SH-SY5Y (cell line): Measurements from ENCODE around the gene PYGB.

ENCODE experiments used
- GATA2 ChIP-seq: IDR thresholded peaks from 2 replicates; pipeline ENCODE4 v1.6.1; 2011; ENCODE audit warnings: mild to moderate bottlenecking, low read depth, low read length
- GATA3 ChIP-seq: IDR thresholded peaks from 2 replicates; pipeline ENCODE4 v1.6.1; 2011; ENCODE audit warnings: low read depth, mild to moderate bottlenecking, low read length, moderate library complexity

PYGB gene

DNA sequence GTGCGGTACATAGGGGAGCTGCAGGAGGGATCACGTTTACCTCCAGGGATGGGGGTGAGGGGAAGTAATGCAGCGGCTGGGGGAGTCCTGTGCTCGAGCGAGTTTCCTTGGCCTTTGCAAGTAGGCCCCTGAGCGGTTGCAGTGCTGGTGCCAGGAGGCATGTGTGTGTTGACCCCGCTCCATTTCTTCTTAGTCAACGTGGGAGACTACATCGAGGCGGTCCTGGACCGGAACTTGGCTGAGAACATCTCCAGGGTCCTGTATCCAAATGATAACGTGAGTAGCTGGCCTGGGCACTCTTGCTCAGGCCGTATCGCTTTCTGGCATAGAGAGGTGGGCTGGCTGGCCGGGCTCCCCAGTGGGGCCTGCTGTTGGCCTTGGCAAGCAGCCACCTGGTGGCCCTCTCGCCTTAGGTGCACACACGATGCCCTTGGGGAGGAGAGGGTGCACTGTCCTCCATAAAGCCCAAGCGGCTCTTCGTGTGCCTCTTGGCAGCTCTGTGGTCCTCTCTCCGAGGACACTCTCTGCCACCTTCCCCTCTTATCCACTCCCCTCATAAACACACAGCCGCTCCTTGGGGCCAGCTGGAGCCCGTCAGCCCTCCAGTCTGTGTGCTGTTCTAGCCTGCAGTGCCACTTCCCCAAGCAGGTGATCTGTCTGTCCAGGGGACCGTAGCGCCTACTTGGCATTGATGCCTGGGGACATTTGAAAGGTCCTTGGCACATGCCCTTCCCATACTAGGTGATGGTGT, 29.3 kb downstream of the PYGB start:
- no peak for TF ChIP-seq GATA3
- no peak for TF ChIP-seq GATA2

DNA sequence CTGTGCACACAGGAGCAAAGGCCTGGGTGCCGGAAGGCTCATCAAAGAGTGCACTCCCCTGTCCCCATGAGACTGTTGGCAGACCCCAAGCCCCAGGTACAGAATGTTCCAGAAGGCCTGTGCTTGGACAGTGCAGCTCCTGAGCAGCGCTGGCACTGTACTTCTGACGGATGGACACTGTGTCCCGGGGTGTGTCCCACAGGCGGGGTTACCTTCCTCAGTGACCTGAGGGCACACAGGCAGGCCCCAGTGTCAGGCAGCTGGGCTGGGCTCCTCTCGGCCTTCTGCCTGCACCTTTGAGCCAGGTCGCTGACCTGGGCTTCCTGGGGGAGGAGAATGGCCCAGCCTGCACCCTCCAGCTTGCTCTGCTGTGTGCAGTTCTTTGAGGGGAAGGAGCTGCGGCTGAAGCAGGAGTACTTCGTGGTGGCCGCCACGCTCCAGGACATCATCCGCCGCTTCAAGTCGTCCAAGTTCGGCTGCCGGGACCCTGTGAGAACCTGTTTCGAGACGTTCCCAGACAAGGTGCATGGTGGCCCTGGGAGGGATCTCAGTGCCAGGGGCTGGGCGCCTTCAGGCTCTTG, 30.1 kb downstream of the PYGB start:
- TF ChIP-seq GATA3 (no peak), GATA2 (no peak)

DNA sequence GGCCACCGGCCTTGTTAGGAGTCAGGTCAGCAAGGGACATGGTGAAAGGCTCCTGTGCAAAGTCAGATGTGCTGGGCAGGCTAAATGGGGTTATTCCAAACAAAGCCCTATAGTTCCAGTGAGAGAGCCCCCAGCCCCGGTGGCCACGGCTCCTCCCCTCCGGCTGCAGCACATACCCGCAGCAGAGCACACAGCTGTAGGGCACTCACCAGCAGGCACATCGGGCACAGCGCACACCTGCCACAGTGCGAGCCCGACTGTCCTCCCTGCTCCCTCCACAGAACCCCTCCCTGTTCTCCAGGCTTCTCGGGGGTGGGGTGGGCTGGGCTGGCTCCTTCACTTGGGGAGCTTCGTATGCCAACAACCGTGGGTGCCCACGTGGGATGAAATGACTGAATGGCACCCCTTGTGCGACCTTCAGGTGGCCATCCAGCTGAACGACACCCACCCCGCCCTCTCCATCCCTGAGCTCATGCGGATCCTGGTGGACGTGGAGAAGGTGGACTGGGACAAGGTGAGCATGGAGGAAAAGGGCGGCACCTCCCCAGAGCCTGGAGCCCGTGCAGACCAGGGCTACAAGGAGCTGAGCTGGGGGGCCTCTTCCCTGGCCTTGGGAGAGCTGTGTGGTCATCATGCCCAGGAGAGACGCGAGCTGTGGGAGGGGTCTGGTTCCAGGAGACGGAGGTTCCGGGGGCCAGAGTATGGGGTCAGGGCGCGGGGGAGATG, 30.9 kb downstream of the PYGB start:
- TF ChIP-seq GATA3 (no peak), GATA2 (no peak)

DNA sequence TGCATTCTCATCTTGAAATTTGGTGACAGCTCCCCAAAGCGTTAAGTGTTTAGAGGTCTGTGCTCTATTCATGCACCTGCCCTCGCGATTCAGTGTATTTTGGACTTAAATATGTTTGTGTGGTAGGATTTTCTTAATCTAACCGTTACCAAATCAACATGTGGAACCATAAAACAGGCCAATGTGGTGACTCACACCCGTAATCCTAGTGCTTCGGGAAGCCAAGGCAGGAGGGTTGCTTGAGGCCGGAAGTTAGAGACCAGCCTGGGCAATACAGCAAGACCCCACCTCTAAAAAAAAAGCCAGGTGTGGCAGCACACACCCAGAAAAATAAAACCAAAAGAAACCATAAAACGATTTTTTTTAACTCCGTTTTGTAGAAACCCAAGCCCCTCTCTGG, 31.5 kb downstream of the PYGB start:
- no peak for TF ChIP-seq GATA2
- no peak for TF ChIP-seq GATA3

DNA sequence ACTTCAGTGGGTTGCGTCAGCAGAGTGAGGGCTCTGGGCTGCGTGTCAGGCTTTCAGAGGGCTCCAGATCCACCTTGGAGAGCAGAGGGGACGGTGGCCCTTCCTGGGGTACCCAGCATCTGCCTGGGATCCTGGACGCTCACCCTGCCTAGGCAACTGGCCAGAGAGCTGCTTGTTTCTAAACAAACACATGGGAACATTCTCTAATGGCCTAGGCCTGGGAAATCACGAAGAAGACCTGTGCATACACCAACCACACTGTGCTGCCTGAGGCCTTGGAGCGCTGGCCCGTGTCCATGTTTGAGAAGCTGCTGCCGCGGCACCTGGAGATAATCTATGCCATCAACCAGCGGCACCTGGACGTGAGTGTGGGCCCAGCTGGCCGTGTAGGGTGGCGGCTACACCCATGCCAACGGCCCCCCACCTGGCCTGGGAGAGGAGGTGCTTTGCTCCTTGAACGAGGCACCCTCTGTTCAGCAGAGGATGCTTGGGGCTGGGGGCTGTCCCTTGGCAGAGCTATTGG, 32.2 kb downstream of the PYGB start:
- no peak for TF ChIP-seq GATA3
- TF ChIP-seq GATA2: peak; percentile 90

DNA sequence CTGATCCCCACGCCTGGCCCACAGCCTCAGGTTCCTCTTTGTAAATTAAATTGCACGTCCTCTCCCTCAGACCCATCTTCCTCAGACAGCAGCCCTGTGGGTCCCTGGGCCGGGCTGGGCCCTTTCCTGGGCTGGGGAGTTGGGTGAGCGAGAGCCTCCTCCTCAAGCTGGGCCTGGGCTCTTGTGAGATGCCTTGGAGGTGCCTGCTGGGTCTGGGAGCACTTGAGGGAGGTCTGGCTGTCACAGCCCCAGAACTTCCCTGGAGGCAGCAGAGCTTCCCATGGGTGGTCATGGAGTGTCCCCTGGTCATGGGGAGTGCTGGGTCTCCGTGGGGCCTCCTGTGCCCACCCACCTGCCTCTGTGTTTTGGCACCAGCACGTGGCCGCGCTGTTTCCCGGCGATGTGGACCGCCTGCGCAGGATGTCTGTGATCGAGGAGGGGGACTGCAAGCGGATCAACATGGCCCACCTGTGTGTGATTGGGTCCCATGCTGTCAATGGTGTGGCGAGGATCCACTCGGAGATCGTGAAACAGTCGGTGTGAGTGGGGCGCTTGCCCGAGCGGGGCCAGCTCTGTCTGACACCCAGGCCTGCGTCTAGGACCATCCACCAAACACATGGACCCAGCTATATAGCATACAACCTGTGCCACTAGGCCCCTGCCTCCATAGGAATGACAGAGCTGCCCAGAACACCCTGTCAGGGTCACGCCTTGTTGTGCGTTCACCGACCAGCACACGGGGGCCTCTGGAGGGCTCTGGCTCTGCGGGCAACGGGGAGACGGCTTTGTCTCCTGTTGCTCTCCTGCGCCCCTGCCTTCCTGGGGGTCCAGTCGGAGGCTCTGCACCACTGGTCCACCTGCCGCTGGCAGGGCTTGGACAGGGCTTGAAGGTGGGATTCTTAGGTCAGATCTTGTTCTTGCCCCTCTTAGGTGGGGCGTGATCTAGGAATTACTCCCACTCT, 33.0 kb downstream of the PYGB start:
- TF ChIP-seq GATA3 (no peak), GATA2 (no peak)

DNA sequence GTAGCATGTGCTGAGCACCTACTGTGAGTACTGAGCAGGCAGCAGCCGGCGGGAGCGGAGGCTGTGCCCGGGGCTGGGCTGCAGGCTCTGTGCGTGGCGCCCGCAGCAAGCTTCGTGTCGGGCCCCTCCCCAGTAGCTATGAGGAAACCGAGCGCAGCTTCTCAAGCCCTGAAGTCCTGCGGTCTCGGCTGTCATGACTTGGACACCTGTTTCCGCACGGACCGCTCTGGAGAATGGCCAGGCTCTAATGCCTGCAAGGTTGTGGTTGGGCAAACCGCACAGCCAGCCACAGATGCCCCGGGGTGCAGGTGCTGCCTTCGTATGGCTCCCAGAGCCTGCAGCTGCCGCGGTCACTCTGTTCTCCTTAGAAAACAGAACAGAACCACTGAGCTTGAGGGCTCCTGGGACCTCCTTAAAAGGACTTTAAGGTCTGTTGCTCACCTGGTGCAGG, 33.7 kb downstream of the PYGB start:
- TF ChIP-seq GATA3 (no peak), GATA2 (no peak)

DNA sequence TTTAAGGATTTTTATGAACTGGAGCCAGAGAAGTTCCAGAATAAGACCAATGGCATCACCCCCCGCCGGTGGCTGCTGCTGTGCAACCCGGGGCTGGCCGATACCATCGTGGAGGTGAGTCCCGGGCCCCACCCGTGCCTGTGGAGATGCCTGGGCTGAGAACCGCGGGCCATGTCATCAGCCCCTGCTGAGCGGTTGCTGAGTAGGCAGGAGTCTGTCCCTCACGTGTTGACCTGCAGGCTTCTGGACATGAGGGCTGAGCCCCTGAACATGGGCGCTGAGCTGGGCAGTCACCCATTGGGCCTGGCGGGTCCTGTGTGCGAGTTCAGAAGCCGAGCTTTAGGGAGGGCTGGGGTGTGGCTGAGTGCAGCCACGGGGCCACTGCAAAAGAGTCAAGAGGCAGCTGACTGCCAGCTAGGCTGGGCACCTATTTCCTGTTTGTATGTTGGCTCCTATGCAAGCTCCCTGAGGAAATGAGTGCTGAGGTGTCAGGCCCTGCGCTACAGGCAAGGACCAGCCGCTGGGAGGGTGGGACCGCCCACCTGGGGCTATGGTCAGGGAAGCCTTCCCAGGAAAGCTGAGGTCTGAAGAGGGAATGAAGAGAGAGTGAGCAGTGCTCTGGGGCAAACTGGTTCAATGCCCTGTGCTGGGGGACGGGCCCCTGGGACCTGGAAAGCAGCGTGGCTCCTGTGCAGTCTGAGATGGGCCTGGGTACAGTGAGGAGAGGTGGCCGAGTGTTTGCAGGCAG, 34.3 kb downstream of the PYGB start:
- TF ChIP-seq GATA2 (no peak), GATA3 (no peak)

DNA sequence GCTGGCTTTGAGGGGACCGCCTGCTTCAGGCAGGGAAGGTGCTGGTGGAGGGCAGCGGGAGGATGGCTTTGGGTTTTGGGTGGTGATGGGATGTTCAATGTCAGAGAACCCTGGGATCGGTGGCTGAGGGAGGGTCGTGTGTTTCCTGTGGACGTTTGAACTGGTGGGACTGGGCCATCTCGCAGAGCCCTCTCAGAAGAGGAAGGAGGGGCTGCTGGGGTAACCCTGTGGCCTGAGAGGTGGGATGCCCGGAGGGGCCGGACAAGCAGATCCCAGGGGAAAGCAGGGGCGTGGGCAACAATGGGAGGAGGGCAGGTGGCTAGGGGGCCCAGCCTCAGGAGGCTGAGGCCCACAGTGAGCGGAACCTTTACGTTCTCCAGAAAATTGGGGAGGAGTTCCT, 34.9 kb downstream of the PYGB start:
- TF ChIP-seq GATA2 (no peak), GATA3 (no peak)

DNA sequence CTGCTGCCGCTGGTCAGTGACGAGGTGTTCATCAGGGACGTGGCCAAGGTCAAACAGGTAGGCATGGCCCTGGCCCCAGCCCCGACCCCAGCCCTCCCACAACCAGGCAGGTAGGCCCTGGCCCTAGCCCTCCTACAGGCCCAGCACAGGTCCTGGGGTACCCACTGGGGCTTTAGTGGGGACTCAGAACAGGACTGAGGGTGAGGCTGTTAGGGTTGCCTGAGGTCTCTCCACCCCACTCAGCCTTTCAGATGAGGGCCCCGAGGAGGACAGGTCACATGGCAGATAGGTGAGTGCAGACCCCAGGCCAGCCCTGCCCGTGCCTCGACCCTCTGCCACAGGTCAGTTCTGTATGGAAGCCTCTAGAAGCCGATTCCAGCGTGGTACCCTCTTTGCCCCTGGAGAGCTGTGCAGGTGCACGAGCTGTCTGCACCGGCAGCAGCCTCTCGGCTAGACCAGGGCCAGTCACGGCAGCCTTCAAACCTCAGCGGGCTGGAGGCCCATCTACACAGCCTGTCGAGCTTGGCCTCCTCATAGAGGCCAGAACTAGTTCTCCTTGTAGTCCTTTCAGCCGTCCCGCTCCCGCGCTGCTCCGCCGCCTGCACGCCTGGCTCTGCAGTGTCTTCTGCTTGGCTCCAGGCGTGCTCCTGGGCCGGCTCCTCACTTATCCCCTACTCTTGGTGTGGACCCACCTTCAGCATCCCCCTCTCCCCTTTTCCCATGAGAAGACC, 35.5 kb downstream of the PYGB start:
- TF ChIP-seq GATA2 (no peak), GATA3 (no peak)

DNA sequence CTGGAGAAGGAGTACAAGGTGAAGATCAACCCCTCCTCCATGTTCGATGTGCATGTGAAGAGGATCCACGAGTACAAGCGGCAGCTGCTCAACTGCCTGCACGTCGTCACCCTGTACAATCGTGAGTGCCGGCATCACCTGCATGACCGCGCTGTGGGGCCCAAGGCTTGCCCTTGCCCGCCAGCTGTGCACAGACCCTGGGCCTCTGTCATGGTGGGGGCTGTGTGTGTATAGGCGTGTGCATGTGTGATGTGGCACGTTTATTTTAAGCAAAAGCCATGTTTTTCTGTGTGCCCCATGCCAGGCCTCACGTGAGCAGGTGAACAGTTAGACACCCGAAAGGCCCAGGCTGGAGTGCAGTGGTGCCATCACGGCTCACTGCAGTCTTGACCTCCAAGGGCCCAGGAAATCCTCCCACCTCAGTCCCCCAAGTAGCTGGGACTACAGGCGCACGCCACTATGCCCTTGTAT, 36.3 kb downstream of the PYGB start:
- TF ChIP-seq GATA3 (no peak), GATA2 (no peak)

DNA sequence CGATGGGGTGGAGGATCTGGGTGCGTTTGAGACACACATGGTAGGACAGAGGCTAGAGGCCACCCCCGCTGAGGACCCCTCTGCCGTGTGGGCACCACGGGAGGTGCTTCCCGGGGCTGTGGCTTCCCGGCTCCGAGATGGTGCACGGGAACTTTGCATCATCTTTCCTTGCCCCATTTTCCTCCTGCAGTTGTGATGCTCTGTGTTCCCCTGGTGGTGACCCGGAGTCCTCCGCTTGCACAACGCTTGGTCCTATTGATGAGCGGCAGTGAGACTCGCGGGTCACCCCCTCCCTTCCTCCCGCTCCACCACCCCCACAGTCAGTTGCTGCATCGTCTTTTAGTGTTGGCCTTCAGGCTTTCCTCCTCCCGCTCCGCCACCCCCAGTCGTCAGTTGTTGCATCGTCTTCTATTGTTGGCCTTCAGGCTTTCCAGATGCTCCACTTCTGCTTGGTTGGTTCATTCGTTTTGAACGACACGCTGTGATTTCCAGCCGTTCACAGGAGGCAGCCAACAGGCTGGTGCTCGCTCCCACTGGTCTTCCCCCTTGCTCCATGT, 37.3 kb downstream of the PYGB start:
- no peak for TF ChIP-seq GATA2
- TF ChIP-seq GATA3: no peak
